ENCODE results near the gene WNK4.

Gene WNK4

GRCh38 chr17:42844761-42845555 is 64.5 kb downstream of the WNK4 start:
- H3K27me3 ChIP-seq (ENCODE audit: insufficient read depth, low read length): no peaks in the 10 kb centered on the region
- H3K4me1 ChIP-seq (ENCODE audit: insufficient read depth, low read length): no peaks in the 10 kb centered on the region
- H3K36me3 ChIP-seq (ENCODE audit: insufficient read depth, low read length): peaks cover 57% of the 10 kb centered on the region
- no peak overlapping the region for H3K4me3 ChIP-seq (ENCODE audit: low read length)
- no peaks in the 10 kb centered on the region for H3K9me3 ChIP-seq (ENCODE audit: insufficient read depth, low read depth, low read length)
- H3K27ac ChIP-seq (ENCODE audit: low read depth, low read length): no peak overlapping the region
- WGBS: 95% methylated on average over 24 of the region's 24 CpGs
- no peak overlapping the region for H3K9ac ChIP-seq (ENCODE audit: low read depth, low read length)

- Histone ChIP-seq H3K9me3 (ENCODE audit: insufficient read depth, low read depth, low read length) (no peaks in the 10 kb centered on the region), H3K4me1 (ENCODE audit: insufficient read depth, low read length) (no peaks in the 10 kb centered on the region), H3K36me3 (ENCODE audit: insufficient read depth, low read length) (peaks cover 51% of the 10 kb centered on the region), H3K27ac (ENCODE audit: low read depth, low read length) (no peak overlapping the region), H3K27me3 (ENCODE audit: insufficient read depth, low read length) (no peaks in the 10 kb centered on the region), H3K4me3 (ENCODE audit: low read length) (no peak overlapping the region), H3K9ac (ENCODE audit: low read depth, low read length) (no peak overlapping the region)
- 96% methylated on average over 12 of the region's 12 CpGs for WGBS
These were observed 65.1 kb downstream of the WNK4 start for GRCh38 chr17:42845556-42845917.

- H3K36me3 ChIP-seq (ENCODE audit: insufficient read depth, low read length): peaks cover 46% of the 10 kb centered on the region
- no peaks in the 10 kb centered on the region for H3K9me3 ChIP-seq (ENCODE audit: insufficient read depth, low read depth, low read length)
- H3K27me3 ChIP-seq (ENCODE audit: insufficient read depth, low read length): no peaks in the 10 kb centered on the region
- WGBS: 90% methylated on average over 6 of the region's 7 CpGs
- no peak overlapping the region for H3K9ac ChIP-seq (ENCODE audit: low read depth, low read length)
- H3K27ac ChIP-seq (ENCODE audit: low read depth, low read length): no peak overlapping the region
- no peaks in the 10 kb centered on the region for H3K4me1 ChIP-seq (ENCODE audit: insufficient read depth, low read length)
- H3K4me3 ChIP-seq (ENCODE audit: low read length): no peak overlapping the region
These were observed 65.6 kb downstream of the WNK4 start for GRCh38 chr17:42845918-42846593.
